Fibroblast of lung (primary cell): ENCODE measurements around the gene CD164L2. TPM values are rescaled to one million over a fixed set of nuclear protein-coding genes. Genes with fewer than 3 reads are reported as not detected.

Experiments used
- DNase-seq, 2 donors: peaks; one replicate each; pipeline versions ENCODE4 v3.0.0 to v3.0.0-alpha.2; 2010; ENCODE audit warnings: low read depth in 2 of 2
- H2AFZ ChIP-seq: 2 replicates; pipeline ENCODE4 v1.5.1; 2012; ENCODE audit warnings: low read length, control low read depth, inconsistent platforms
- H3K27ac ChIP-seq: 2 replicates; pipeline ENCODE4 v1.5.1; 2011; ENCODE audit warnings: low read length, control low read depth; ENCODE audit not compliant: insufficient read depth
- H3K27me3 ChIP-seq: 2 replicates; pipeline ENCODE4 v1.5.1; 2011; ENCODE audit warnings: mild to moderate bottlenecking, low read length; ENCODE audit not compliant: control insufficient read depth, insufficient read depth
- H3K36me3 ChIP-seq: 2 replicates; pipeline ENCODE4 v1.5.1; 2011; ENCODE audit warnings: low read length; ENCODE audit not compliant: control insufficient read depth, insufficient read depth
- H3K4me1 ChIP-seq: 2 replicates; pipeline ENCODE4 v1.5.1; 2011; ENCODE audit warnings: low read length; ENCODE audit not compliant: control insufficient read depth, insufficient read depth; ENCODE audit errors: extremely low read depth
- H3K4me2 ChIP-seq: 2 replicates; pipeline ENCODE4 v1.5.1; 2011; ENCODE audit warnings: low read length, control low read depth; ENCODE audit not compliant: insufficient read depth; ENCODE audit errors: extremely low read depth
- H3K4me3 ChIP-seq, 4 experiments: fragments of 200-600 bp in 1 of 4; sonication (generic) in 1 of 4; replicated peaks in 1 of 4; 2 replicates each; pipeline ENCODE4 v1.5.1; 2011 to 2016; ENCODE audit warnings: low read length in 4 of 4, low read depth in 3 of 4, mild to moderate bottlenecking in 3 of 4, control low read depth in 2 of 4, inconsistent platforms in 1 of 4, mixed read lengths in 1 of 4; ENCODE audit not compliant: insufficient read depth in 1 of 4; ENCODE audit errors: control extremely low read depth in 1 of 4
- H3K79me2 ChIP-seq: 2 replicates; pipeline ENCODE4 v1.5.1; 2012; ENCODE audit warnings: mild to moderate bottlenecking, low read length, inconsistent platforms; ENCODE audit not compliant: control insufficient read depth, insufficient read depth
- H3K9ac ChIP-seq: 2 replicates; pipeline ENCODE4 v1.5.1; 2011; ENCODE audit warnings: mild to moderate bottlenecking, low read length, control low read depth; ENCODE audit not compliant: insufficient read depth
- H3K9me3 ChIP-seq: 2 replicates; pipeline ENCODE4 v1.5.1; 2012; ENCODE audit warnings: low read depth, low read length; ENCODE audit not compliant: control insufficient read depth, insufficient read depth
- H4K20me1 ChIP-seq: 2 replicates; pipeline ENCODE4 v1.5.1; 2011; ENCODE audit warnings: low read length; ENCODE audit not compliant: control insufficient read depth, insufficient read depth; ENCODE audit errors: extremely low read depth
- EZH2 ChIP-seq: IDR thresholded peaks from 2 replicates; pipeline ENCODE4 v1.5.1; 2012; ENCODE audit warnings: low read length, control low read depth, mild to moderate bottlenecking; ENCODE audit errors: missing control alignments
- polyA plus RNA-seq, 2 donors: library from polyadenylated mRNA; depleted of rRNA in 1 of 2; stranded (reverse) in 1 of 2; unstranded in 1 of 2; fragments of >200 nt; gene quantifications; 2 replicates each; pipeline ENCODE4 v1.2.1, GENCODE V29; 2011 to 2012; ENCODE audit warnings: missing spikeins in 1 of 2
- total RNA-seq: library from RNA; depleted of rRNA; stranded (reverse); fragments of >200 nt; gene quantifications from 2 replicates; pipeline ENCODE4 v1.2.1, GENCODE V29; 2014
- TF ChIP-seq, protein P1 (sequence below), 2 donors: IDR thresholded peaks in 1 of 2; conservative IDR thresholded peaks in 1 of 2; 1 replicate in 1 of 2; 2 replicates in 1 of 2; pipeline ENCODE4 v1.5.1; 2011 to 2012; ENCODE audit warnings: low read length in 2 of 2, control low read depth in 1 of 2, inconsistent platforms in 1 of 2, low read depth in 1 of 2, mild to moderate bottlenecking in 1 of 2

CD164L2 gene
- total and polyA plus RNA-seq, 2 donors (not counting 1 experiment from before 2014, with no cell fraction given): not detected

DNA sequence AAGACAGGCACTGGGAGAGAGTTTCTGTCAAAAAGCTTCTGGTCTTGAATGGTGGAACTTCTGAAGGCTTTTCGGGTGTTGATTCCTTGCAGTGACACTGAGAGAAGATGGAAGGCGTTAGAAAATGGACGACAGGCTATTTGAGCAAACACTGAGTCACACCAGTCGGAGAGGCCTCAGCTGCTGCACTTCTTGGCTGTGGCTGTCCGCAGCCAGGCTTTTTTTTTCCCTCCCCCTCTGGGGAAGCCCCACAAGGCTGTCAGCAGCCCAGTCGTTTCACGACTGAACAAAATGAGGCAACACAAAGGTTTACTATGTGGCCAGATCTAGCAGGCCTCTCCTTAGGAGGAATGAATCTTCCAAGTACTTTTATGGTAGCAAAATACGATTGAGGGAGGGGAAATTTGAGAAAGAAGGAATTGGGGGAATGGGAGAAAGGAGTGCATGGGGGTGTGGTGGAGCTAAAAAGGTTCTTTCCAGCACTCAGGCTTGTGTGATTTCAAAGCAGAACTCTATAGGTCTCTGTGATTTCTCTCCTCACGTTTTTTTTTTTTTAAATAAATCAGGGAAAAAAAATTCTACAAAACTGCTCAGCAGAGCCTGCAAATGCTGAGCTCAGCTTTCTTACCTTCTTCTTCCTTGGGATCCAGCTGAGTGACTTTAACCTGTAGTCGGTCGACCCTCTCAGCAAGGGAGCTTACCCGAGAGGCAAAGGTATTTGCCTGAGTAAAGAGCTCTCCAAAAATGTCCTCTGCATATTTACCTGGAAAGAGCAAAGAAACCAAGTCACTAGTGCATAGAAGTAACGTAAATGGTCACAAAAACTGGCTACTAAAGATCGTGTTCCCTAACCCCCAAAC is 35.4 kb upstream of the CD164L2 start:
- Histone ChIP-seq H3K4me1 (peaks cover 16% of the 10 kb centered on the region), H3K79me2 (peaks cover 7% of the 10 kb centered on the region), H4K20me1 (no peaks in the 10 kb centered on the region), H3K27ac (peak overlapping the region; percentile 72), H2AFZ (no peak overlapping the region), H3K36me3 (peaks cover 8% of the 10 kb centered on the region), H3K9me3 (no peaks in the 10 kb centered on the region), H3K9ac (no peak overlapping the region), H3K27me3 (no peaks in the 10 kb centered on the region), H3K4me3 (no peak overlapping the region), H3K4me2 (peak overlapping the region; percentile 32)
- TF ChIP-seq, protein P1, sequence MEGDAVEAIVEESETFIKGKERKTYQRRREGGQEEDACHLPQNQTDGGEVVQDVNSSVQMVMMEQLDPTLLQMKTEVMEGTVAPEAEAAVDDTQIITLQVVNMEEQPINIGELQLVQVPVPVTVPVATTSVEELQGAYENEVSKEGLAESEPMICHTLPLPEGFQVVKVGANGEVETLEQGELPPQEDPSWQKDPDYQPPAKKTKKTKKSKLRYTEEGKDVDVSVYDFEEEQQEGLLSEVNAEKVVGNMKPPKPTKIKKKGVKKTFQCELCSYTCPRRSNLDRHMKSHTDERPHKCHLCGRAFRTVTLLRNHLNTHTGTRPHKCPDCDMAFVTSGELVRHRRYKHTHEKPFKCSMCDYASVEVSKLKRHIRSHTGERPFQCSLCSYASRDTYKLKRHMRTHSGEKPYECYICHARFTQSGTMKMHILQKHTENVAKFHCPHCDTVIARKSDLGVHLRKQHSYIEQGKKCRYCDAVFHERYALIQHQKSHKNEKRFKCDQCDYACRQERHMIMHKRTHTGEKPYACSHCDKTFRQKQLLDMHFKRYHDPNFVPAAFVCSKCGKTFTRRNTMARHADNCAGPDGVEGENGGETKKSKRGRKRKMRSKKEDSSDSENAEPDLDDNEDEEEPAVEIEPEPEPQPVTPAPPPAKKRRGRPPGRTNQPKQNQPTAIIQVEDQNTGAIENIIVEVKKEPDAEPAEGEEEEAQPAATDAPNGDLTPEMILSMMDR (conservative IDR thresholded peaks at IDR 0.05 in 1 of 2, IDR thresholded peaks at IDR 0.05 in 1 of 2; ENCODE audit: low read depth in 1 of 2, low read length in 2 of 2): no peak
- TF ChIP-seq EZH2: no peak
- peak; percentile 94 to 95 for DNase-seq

DNA sequence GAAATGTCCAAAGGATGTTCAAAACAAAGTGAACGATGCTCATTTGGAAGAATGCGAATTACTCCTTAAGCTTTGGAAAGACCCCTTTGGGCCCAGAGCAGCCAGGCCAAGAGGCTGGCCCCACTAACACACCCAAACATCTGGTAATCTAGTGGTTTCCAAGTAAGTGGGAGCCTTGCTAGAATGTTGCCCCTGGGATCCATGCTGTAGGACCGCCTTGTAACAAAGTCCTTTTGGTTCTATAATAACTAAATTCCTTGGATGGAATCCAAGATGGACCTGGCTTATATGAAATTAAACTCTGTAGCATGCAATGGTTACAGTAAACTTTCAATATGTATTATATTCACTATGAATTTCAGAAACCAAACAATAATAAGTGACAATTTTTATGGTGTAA is 34.6 kb upstream of the CD164L2 start:
- Histone ChIP-seq H3K27ac (peak overlapping the region; percentile 72), H4K20me1 (no peaks in the 10 kb centered on the region), H3K9ac (no peak overlapping the region), H2AFZ (no peak overlapping the region), H3K4me3 (no peak overlapping the region), H3K4me2 (no peak overlapping the region), H3K4me1 (peaks cover 16% of the 10 kb centered on the region), H3K36me3 (peaks cover 8% of the 10 kb centered on the region), H3K27me3 (no peaks in the 10 kb centered on the region), H3K79me2 (peaks cover 7% of the 10 kb centered on the region), H3K9me3 (no peaks in the 10 kb centered on the region)
- TF ChIP-seq, protein P1 (conservative IDR thresholded peaks at IDR 0.05 in 1 of 2, IDR thresholded peaks at IDR 0.05 in 1 of 2; ENCODE audit: low read depth in 1 of 2, low read length in 2 of 2): no peak
- no peak for TF ChIP-seq EZH2
- DNase-seq: no peak

DNA sequence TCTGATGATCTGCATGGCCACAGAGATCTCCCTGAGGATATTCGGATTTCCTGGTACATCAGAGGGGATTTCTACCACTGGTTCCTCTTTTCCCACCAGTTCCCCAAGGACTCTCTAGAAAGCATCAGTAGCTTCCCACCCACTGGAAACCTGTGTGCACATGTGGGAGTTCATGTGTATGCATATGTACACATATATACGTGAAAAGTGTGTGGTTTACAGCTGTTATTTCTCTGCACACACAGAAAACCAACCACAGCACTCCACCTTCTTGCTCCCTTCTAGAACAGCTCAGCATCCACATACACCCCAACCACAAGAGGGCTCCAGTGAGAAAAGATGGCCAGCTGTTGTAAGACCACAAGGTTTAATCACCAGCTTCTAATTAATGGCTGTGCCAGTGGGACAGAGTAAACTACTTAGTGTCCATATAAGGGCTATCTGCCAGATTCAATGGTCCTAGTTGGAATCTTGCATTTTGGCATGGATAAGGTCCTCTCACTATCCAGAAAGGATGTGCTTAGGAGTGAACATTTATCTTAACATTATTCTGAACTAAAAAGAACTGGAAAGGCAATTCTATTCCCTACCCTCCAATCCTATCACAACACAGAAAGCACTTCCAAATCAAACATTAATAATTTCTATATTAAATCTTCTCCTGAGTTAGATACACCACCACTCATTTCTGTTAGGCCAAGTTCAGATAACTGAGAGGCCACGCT is 33.4 kb upstream of the CD164L2 start:
- Histone ChIP-seq H3K27me3 (no peaks in the 10 kb centered on the region), H3K9me3 (no peaks in the 10 kb centered on the region), H3K4me3 (no peak overlapping the region), H3K79me2 (peaks cover 3% of the 10 kb centered on the region), H2AFZ (no peak overlapping the region), H3K36me3 (peaks cover 8% of the 10 kb centered on the region), H3K9ac (no peak overlapping the region), H3K4me2 (no peak overlapping the region), H3K27ac (no peak overlapping the region), H3K4me1 (peaks cover 16% of the 10 kb centered on the region), H4K20me1 (no peaks in the 10 kb centered on the region)
- peak; percentile 65 to 73 for DNase-seq
- TF ChIP-seq, protein P1 (conservative IDR thresholded peaks at IDR 0.05 in 1 of 2, IDR thresholded peaks at IDR 0.05 in 1 of 2; ENCODE audit: low read depth in 1 of 2, low read length in 2 of 2): peak; percentile 76 to 81
- no peak for TF ChIP-seq EZH2
